Testis (tissue), 2 donors: ENCODE measurements around the gene PSMA4.

ENCODE experiments used
- POLR2A ChIP-seq: fragments of 450-650 bp; IDR thresholded peaks from one replicate; pipeline ENCODE4 v1.6.1; 2017; ENCODE audit warnings: antibody characterized with exemption, mild to moderate bottlenecking, moderate library complexity
- TF ChIP-seq, protein P1 (sequence below), 3 experiments: fragments of 450-650 bp in 2 of 3; fragments of 200-600 bp in 1 of 3; sonication (generic) in 1 of 3; IDR thresholded peaks; one replicate each; pipeline ENCODE4 v1.5.1; 2016 to 2019; ENCODE audit warnings: antibody characterized with exemption in 3 of 3, mild to moderate bottlenecking in 2 of 3, moderate library complexity in 1 of 3

- no peak for TF ChIP-seq POLR2A
- TF ChIP-seq, protein P1, sequence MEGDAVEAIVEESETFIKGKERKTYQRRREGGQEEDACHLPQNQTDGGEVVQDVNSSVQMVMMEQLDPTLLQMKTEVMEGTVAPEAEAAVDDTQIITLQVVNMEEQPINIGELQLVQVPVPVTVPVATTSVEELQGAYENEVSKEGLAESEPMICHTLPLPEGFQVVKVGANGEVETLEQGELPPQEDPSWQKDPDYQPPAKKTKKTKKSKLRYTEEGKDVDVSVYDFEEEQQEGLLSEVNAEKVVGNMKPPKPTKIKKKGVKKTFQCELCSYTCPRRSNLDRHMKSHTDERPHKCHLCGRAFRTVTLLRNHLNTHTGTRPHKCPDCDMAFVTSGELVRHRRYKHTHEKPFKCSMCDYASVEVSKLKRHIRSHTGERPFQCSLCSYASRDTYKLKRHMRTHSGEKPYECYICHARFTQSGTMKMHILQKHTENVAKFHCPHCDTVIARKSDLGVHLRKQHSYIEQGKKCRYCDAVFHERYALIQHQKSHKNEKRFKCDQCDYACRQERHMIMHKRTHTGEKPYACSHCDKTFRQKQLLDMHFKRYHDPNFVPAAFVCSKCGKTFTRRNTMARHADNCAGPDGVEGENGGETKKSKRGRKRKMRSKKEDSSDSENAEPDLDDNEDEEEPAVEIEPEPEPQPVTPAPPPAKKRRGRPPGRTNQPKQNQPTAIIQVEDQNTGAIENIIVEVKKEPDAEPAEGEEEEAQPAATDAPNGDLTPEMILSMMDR (IDR thresholded peaks at IDR 0.05): no peak
Observed at GRCh38 chr15:78533331-78533730, 6.9 kb upstream of the PSMA4 start.
